H9 (cell line): ENCODE data around the gene SYK. TPM values are rescaled to one million over a fixed set of nuclear protein-coding genes. Genes with fewer than 3 reads are reported as not detected.

Experiments used
- DNase-seq: peaks from one replicate; pipeline ENCODE4 v3.0.0-alpha.2; 2017
- H2AFZ ChIP-seq: one replicate; pipeline ENCODE4 v1.6.1; 2013; ENCODE audit warnings: mild to moderate bottlenecking, low read length, control low read depth, moderate library complexity
- H2AK5ac ChIP-seq: 2 replicates; pipeline ENCODE4 v1.6.1; 2013; ENCODE audit warnings: low read length, control low read depth, mixed read lengths; ENCODE audit not compliant: insufficient read length
- H2BK120ac ChIP-seq: one replicate; pipeline ENCODE4 v1.6.1; 2013; ENCODE audit warnings: low read depth, mild to moderate bottlenecking, low read length, control low read depth, inconsistent platforms; ENCODE audit not compliant: poor library complexity, severe bottlenecking
- H2BK12ac ChIP-seq: 2 replicates; pipeline ENCODE4 v1.6.1; 2013; ENCODE audit warnings: low read length, control low read depth, mixed read lengths, low read depth; ENCODE audit not compliant: insufficient read length
- H2BK15ac ChIP-seq: 2 replicates; pipeline ENCODE4 v1.6.1; 2013; ENCODE audit warnings: low read depth, low read length, control low read depth
- H2BK20ac ChIP-seq: one replicate; pipeline ENCODE4 v1.6.1; 2013; ENCODE audit warnings: low read depth, mild to moderate bottlenecking, low read length, control low read depth, inconsistent platforms; ENCODE audit not compliant: poor library complexity, severe bottlenecking
- H2BK5ac ChIP-seq: 2 replicates; pipeline ENCODE4 v1.6.1; 2013; ENCODE audit warnings: low read length, control low read depth, mixed read lengths; ENCODE audit not compliant: insufficient read length
- H3K14ac ChIP-seq: 2 replicates; pipeline ENCODE4 v1.6.1; 2013; ENCODE audit warnings: low read length, control low read depth; ENCODE audit not compliant: insufficient read depth
- H3K18ac ChIP-seq: 2 replicates; pipeline ENCODE4 v1.6.1; 2013; ENCODE audit warnings: low read depth, mild to moderate bottlenecking, mixed read lengths, low read length, control low read depth; ENCODE audit not compliant: insufficient read length
- H3K23ac ChIP-seq: 2 replicates; pipeline ENCODE4 v1.6.1; 2013; ENCODE audit warnings: low read length, control low read depth, mixed read lengths, low read depth; ENCODE audit not compliant: insufficient read length
- H3K23me2 ChIP-seq: 2 replicates; pipeline ENCODE4 v1.6.1; 2013; ENCODE audit warnings: low read depth, mild to moderate bottlenecking, mixed read lengths, low read length, control low read depth; ENCODE audit not compliant: insufficient read length, poor library complexity, severe bottlenecking
- H3K27ac ChIP-seq: 2 replicates; pipeline ENCODE4 v1.5.1; 2013; ENCODE audit warnings: low read length, control low read depth, mixed read lengths, low read depth; ENCODE audit not compliant: insufficient read length
- H3K27me3 ChIP-seq: 2 replicates; pipeline ENCODE4 v1.6.1; 2013; ENCODE audit warnings: low read length, control low read depth, inconsistent platforms; ENCODE audit not compliant: insufficient read depth
- H3K4ac ChIP-seq: 2 replicates; pipeline ENCODE4 v1.6.1; 2013; ENCODE audit warnings: low read depth, mild to moderate bottlenecking, control low read depth, inconsistent platforms, low read length, moderate library complexity
- H3K4me1 ChIP-seq: 2 replicates; pipeline ENCODE4 v1.6.1; 2013; ENCODE audit warnings: low read length, control low read depth, inconsistent platforms; ENCODE audit not compliant: insufficient read depth
- H3K4me2 ChIP-seq: 2 replicates; pipeline ENCODE4 v1.6.1; 2013; ENCODE audit warnings: low read length, control low read depth, mixed read lengths; ENCODE audit not compliant: insufficient read length, insufficient read depth
- H3K56ac ChIP-seq: 2 replicates; pipeline ENCODE4 v1.6.1; 2013; ENCODE audit warnings: low read depth, mild to moderate bottlenecking, mixed read lengths, low read length, control low read depth; ENCODE audit not compliant: insufficient read length
- H3K79me1 ChIP-seq: 2 replicates; pipeline ENCODE4 v1.6.1; 2013; ENCODE audit warnings: low read depth, mild to moderate bottlenecking, moderate library complexity, low read length, control low read depth, inconsistent platforms; ENCODE audit not compliant: insufficient read depth, poor library complexity, severe bottlenecking
- H3K79me2 ChIP-seq: 2 replicates; pipeline ENCODE4 v1.6.1; 2013; ENCODE audit warnings: low read length, control low read depth, inconsistent platforms; ENCODE audit not compliant: insufficient read depth
- H3K9ac ChIP-seq: 2 replicates; pipeline ENCODE4 v1.6.1; 2013; ENCODE audit warnings: low read length, control low read depth, mixed read lengths; ENCODE audit not compliant: insufficient read length; ENCODE audit errors: extremely low read depth
- H3K9me3 ChIP-seq: one replicate; pipeline ENCODE4 v1.6.1; 2013; ENCODE audit warnings: low read depth, low read length, inconsistent platforms; ENCODE audit not compliant: control insufficient read depth
- H3T11ph ChIP-seq: one replicate; pipeline ENCODE4 v1.6.1; 2013; ENCODE audit warnings: mild to moderate bottlenecking, low read length, control low read depth, inconsistent platforms
- H4K20me1 ChIP-seq: one replicate; pipeline ENCODE4 v1.6.1; 2013; ENCODE audit not compliant: control insufficient read depth, insufficient read length, insufficient read depth
- H4K5ac ChIP-seq: 2 replicates; pipeline ENCODE4 v1.6.1; 2013; ENCODE audit warnings: low read depth, mild to moderate bottlenecking, mixed read lengths, low read length, control low read depth; ENCODE audit not compliant: insufficient read length
- H4K8ac ChIP-seq: replicated peaks from 2 replicates; pipeline ENCODE4 v1.6.1; 2013; ENCODE audit warnings: low read length, control low read depth, mixed read lengths, low read depth; ENCODE audit not compliant: insufficient read length
- H4K91ac ChIP-seq: 2 replicates; pipeline ENCODE4 v1.6.1; 2013; ENCODE audit warnings: low read depth, mild to moderate bottlenecking, moderate library complexity, mixed read lengths, low read length, control low read depth; ENCODE audit not compliant: insufficient read length
- H3K27ac Mint-ChIP-seq, 3 experiments: 2 replicates in 2 of 3; 3 replicates in 1 of 3; pipeline ENCODE4 v1.8.0; 2020 to 2021; ENCODE audit warnings: mixed read lengths in 3 of 3, mild to moderate bottlenecking in 1 of 3, moderate library complexity in 1 of 3
- H3K27me3 Mint-ChIP-seq: 2 replicates; pipeline ENCODE4 v1.8.0; 2021; ENCODE audit warnings: low read depth, mild to moderate bottlenecking, moderate library complexity, mixed read lengths
- H3K36me3 Mint-ChIP-seq, 3 experiments: 2 replicates in 2 of 3; 3 replicates in 1 of 3; pipeline ENCODE4 v1.8.0; 2020 to 2021; ENCODE audit warnings: low read depth in 3 of 3, mixed read lengths in 3 of 3; ENCODE audit not compliant: insufficient read depth in 1 of 3
- H3K4me1 Mint-ChIP-seq, 2 experiments: 2 replicates each; pipeline ENCODE4 v1.8.0; 2020; ENCODE audit warnings: mixed read lengths in 2 of 2
- H3K4me3 Mint-ChIP-seq, 2 experiments: 2 replicates in 1 of 2; 3 replicates in 1 of 2; pipeline ENCODE4 v1.8.0; 2020 to 2021; ENCODE audit warnings: mild to moderate bottlenecking in 2 of 2, mixed read lengths in 2 of 2, moderate library complexity in 1 of 2
- H3K9me3 Mint-ChIP-seq, 2 experiments: 2 replicates in 1 of 2; 3 replicates in 1 of 2; pipeline ENCODE4 v1.8.0; 2020; ENCODE audit warnings: mild to moderate bottlenecking in 2 of 2, mixed read lengths in 2 of 2, moderate library complexity in 1 of 2
- WGBS: extraction: QIAGEN DNeasy Blood & Tissue Kit; methylation state at CpG from one replicate; pipeline ENCODE4 v1.1.7; 2013; ENCODE audit warnings: missing lambda C conversion rate, low lambda C conversion rate, mixed read lengths; ENCODE audit not compliant: insufficient read length; ENCODE audit errors: extremely low coverage; 5-methylcytosine and 5-hydroxymethylcytosine counted together
- total RNA-seq: library from RNA; stranded (reverse); gene quantifications from 2 replicates; pipeline ENCODE4 v1.2.1, GENCODE V29; 2021
- TF ChIP-seq, protein P1 (sequence below): fragments of 200-600 bp; sonication (generic); conservative IDR thresholded peaks from 3 replicates; pipeline ENCODE4 v1.8.0; 2021; ENCODE audit warnings: antibody characterized with exemption, mild to moderate bottlenecking

Gene SYK
- total RNA-seq, 1 experiment from 2014 or later, result 7.9 TPM

DNA sequence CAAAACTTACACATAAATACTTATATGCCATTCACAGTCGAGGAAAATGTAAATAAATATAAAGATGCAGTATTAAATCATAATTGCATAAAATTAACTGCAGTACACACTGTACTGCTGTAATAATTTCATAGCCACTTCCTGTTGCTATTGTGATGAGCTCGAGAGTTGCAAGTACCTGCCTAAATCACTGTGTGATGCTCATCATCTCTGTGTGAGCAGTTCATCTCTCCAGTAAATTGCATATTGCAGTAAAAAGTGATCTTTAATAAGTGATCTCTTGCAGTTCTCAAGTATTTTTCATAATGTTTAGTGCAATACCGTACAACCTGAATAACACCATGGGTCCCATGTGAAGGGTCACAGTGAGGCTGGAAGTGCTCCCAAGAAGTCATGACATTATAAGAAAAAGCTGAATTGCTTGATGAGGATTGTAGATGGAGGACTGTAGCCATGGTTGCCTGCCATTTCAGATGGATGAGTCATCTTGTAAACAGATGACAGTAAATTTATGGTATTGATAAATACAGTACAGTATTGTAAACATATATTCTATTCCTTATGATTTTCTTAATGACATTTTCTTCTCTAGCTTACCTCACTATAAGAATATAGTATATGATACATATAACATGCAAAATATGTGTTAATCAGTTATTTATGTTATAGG lies 34.9 kb downstream of the SYK start:
- H3K27ac Mint-ChIP-seq, result no peak overlapping the region
- H3K27me3 Mint-ChIP-seq, result no peaks in the 10 kb centered on the region
- H3K9me3 Mint-ChIP-seq, result peaks cover 0 to 2% of the 10 kb centered on the region in 2 experiments; a peak in 1 of 5 replicates
- TF ChIP-seq, protein P1, sequence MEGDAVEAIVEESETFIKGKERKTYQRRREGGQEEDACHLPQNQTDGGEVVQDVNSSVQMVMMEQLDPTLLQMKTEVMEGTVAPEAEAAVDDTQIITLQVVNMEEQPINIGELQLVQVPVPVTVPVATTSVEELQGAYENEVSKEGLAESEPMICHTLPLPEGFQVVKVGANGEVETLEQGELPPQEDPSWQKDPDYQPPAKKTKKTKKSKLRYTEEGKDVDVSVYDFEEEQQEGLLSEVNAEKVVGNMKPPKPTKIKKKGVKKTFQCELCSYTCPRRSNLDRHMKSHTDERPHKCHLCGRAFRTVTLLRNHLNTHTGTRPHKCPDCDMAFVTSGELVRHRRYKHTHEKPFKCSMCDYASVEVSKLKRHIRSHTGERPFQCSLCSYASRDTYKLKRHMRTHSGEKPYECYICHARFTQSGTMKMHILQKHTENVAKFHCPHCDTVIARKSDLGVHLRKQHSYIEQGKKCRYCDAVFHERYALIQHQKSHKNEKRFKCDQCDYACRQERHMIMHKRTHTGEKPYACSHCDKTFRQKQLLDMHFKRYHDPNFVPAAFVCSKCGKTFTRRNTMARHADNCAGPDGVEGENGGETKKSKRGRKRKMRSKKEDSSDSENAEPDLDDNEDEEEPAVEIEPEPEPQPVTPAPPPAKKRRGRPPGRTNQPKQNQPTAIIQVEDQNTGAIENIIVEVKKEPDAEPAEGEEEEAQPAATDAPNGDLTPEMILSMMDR, result no peak
- no CpG with 5 or more reads among the region's 3 CpGs for WGBS
- H4K91ac ChIP-seq, result no peak overlapping the region
- H3K18ac ChIP-seq, result no peak overlapping the region
- no peak for DNase-seq
- no peaks in the 10 kb centered on the region for H3K27me3 ChIP-seq
- H4K20me1 ChIP-seq, result no peaks in the 10 kb centered on the region
- no peak overlapping the region for H4K8ac ChIP-seq
- H2BK120ac ChIP-seq, result no peak overlapping the region
- H3K23me2 ChIP-seq, result no peaks in the 10 kb centered on the region
- no peak overlapping the region for H4K5ac ChIP-seq
- H2BK20ac ChIP-seq, result no peak overlapping the region
- H2AFZ ChIP-seq, result no peak overlapping the region
- H2BK15ac ChIP-seq, result no peak overlapping the region
- H3K4me2 ChIP-seq, result no peak overlapping the region
- no peak overlapping the region for H2BK5ac ChIP-seq
- H3K9me3 ChIP-seq, result no peaks in the 10 kb centered on the region
- no peak overlapping the region for H3K23ac ChIP-seq
- H3K79me1 ChIP-seq, result no peaks in the 10 kb centered on the region
- H3K4me1 Mint-ChIP-seq, result no peaks in the 10 kb centered on the region
- H3K56ac ChIP-seq, result no peak overlapping the region
- H3K14ac ChIP-seq, result no peak overlapping the region
- no peak overlapping the region for H2AK5ac ChIP-seq
- H3K4me3 Mint-ChIP-seq, result no peak overlapping the region
- peaks cover 0 to 2% (median 0%) of the 10 kb centered on the region in 3 experiments; a peak in 2 of 7 replicates for H3K36me3 Mint-ChIP-seq
- H3K4ac ChIP-seq, result no peak overlapping the region
- H3T11ph ChIP-seq, result no peak overlapping the region
- no peak overlapping the region for H3K27ac ChIP-seq
- H3K4me1 ChIP-seq, result no peaks in the 10 kb centered on the region
- H3K9ac ChIP-seq, result no peak overlapping the region
- H2BK12ac ChIP-seq, result no peak overlapping the region
- no peaks in the 10 kb centered on the region for H3K79me2 ChIP-seq
